ENCODE results near the gene GALNT5. TPM values are rescaled to one million over a fixed set of nuclear protein-coding genes. Genes with fewer than 3 reads are reported as not detected.

The GALNT5 gene
- total RNA-seq, 1 experiment from 2014 or later, result 0.04 TPM

DNA sequence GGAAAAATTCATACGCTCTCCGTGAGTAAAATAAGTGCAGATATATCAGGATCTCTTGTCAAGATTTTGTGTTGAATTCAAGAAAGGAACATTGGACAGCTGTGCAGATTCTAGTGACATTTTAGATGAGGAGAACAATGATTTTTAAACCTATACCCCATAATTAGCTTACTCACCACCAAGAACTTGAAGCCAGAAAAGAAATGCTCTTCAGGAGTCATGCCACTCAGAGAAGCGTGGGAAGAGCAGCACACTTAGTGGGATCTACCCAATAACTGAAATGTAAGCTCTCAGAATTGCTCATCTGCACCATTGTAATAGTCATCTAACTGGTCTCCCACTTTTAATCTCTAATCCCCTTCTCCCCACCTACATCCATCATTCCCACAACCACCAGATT lies 77.3 kb downstream of the GALNT5 start:
- Histone ChIP-seq H2AFZ (ENCODE audit: low read length) (no peak overlapping the region), H3K9me3 (ENCODE audit: low read length) (no peaks in the 10 kb centered on the region), H3K4me2 (ENCODE audit: low read length) (no peak overlapping the region), H3K9ac (ENCODE audit: low read length) (no peak overlapping the region), H3K9me2 (replicated peaks; ENCODE audit: low read length) (no peaks in the 10 kb centered on the region), H3K79me2 (ENCODE audit: low read length) (no peaks in the 10 kb centered on the region), H3K4me1 (ENCODE audit: insufficient read depth, low read length) (peaks cover 4% of the 10 kb centered on the region), H3K27me3 (ENCODE audit: low read length) (no peaks in the 10 kb centered on the region), H4K20me1 (ENCODE audit: low read length) (no peaks in the 10 kb centered on the region), H3K36me3 (ENCODE audit: low read depth, low read length) (no peaks in the 10 kb centered on the region), H3F3A (ENCODE audit: low read length, unreplicated experiment) (no peaks in the 10 kb centered on the region), H3K4me3 (ENCODE audit: low read length) (no peak overlapping the region), H3K27ac (ENCODE audit: low read length) (no peak overlapping the region)
- intact Hi-C loops (cut with micrococcal nuclease), result no loop called here
- BruUV-seq (replicated peaks), result no TSS peak
- DNase-seq (no peak), ATAC-seq (no peak)
- ChIA-PET POLR2A (ENCODE audit: unreplicated experiment) (no interaction called here), CTCF (interaction anchor here (2.2 kb wide), 1 partner anchor 32 kb away, joined by 18 read pairs; no protein-coding TSS in a partner anchor)
- TF ChIP-seq, protein P1, sequence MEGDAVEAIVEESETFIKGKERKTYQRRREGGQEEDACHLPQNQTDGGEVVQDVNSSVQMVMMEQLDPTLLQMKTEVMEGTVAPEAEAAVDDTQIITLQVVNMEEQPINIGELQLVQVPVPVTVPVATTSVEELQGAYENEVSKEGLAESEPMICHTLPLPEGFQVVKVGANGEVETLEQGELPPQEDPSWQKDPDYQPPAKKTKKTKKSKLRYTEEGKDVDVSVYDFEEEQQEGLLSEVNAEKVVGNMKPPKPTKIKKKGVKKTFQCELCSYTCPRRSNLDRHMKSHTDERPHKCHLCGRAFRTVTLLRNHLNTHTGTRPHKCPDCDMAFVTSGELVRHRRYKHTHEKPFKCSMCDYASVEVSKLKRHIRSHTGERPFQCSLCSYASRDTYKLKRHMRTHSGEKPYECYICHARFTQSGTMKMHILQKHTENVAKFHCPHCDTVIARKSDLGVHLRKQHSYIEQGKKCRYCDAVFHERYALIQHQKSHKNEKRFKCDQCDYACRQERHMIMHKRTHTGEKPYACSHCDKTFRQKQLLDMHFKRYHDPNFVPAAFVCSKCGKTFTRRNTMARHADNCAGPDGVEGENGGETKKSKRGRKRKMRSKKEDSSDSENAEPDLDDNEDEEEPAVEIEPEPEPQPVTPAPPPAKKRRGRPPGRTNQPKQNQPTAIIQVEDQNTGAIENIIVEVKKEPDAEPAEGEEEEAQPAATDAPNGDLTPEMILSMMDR (conservative IDR thresholded peaks at IDR 0.05; ENCODE audit: low read depth, low read length), result no peak
- TF ChIP-seq EZH2 (IDR thresholded peaks at IDR 0.05; ENCODE audit: low read length, unreplicated experiment), result no peak
- no peak for TF ChIP-seq EZH2phosphoT487 (IDR thresholded peaks at IDR 0.05; ENCODE audit: borderline replicate concordance, low read length)

DNA sequence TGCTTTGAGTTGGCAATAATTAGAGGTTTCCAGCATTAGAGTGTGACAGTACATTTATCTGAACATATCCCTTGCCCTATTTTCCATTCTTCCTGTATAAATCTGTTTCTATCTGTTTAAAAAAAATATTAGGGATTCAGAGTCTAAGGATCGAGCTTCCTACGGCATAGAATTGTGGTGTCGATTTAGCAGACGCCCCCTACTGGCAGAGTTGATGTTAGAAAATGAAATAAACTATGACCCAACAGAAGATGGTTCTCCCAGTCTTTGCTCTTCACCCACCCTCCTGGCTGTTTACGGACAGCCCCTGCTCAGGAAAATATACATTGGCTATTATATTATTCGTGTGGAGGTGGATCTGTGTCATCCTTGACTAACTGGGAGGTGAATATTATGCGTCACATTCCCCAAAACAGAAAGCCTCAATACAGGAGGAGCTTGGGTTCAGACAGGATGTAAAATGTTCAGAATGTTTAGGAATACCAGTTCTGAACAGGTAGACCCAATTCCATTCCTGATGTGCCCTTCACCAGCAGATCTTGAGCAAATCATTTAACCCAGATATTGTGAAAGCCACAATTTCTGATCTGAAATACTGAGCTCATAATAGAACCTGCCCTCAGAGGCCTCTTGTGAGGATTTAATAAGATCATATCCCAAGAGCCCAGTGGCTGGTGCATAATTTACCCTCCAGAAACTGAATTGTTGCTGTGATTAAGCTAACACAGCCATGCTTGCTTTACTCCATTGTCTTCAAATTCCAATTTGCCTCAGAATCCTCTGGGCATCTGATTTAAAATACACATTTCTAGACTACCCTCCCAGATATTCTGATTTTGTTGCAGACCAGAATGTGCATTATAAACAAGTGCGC lies 78.9 kb downstream of the GALNT5 start:
- intact Hi-C loops (cut with micrococcal nuclease), result loop anchor here (1.0 kb wide), 1 partner anchor 34 kb away; no protein-coding TSS in a partner anchor
- Histone ChIP-seq H3K4me1 (ENCODE audit: insufficient read depth, low read length) (no peaks in the 10 kb centered on the region), H3K79me2 (ENCODE audit: low read length) (no peaks in the 10 kb centered on the region), H3K4me2 (ENCODE audit: low read length) (no peak overlapping the region), H3K27ac (ENCODE audit: low read length) (no peak overlapping the region), H4K20me1 (ENCODE audit: low read length) (no peaks in the 10 kb centered on the region), H3F3A (ENCODE audit: low read length, unreplicated experiment) (no peaks in the 10 kb centered on the region), H3K9ac (ENCODE audit: low read length) (no peak overlapping the region), H3K36me3 (ENCODE audit: low read depth, low read length) (no peaks in the 10 kb centered on the region), H3K27me3 (ENCODE audit: low read length) (no peaks in the 10 kb centered on the region), H3K4me3 (ENCODE audit: low read length) (no peak overlapping the region), H3K9me3 (ENCODE audit: low read length) (no peaks in the 10 kb centered on the region), H3K9me2 (replicated peaks; ENCODE audit: low read length) (no peaks in the 10 kb centered on the region), H2AFZ (ENCODE audit: low read length) (peak overlapping the region; percentile 35)
- BruUV-seq (replicated peaks), result no TSS peak
- POLR2A ChIA-PET (ENCODE audit: unreplicated experiment), result no interaction called here
- DNase-seq (peak; percentile 67), ATAC-seq (peak; percentile 75)
- TF ChIP-seq EZH2phosphoT487 (IDR thresholded peaks at IDR 0.05; ENCODE audit: borderline replicate concordance, low read length) (no peak), EZH2 (IDR thresholded peaks at IDR 0.05; ENCODE audit: low read length, unreplicated experiment) (no peak)
- TF ChIP-seq, protein P1 (conservative IDR thresholded peaks at IDR 0.05; ENCODE audit: low read depth, low read length), result peak; percentile 89
- CTCF ChIA-PET, result interaction anchor here (0.6 to 2.2 kb wide), 5 partner anchors 9 to 681 kb away, joined by 3 to 18 read pairs (median 4); no protein-coding TSS in a partner anchor

DNA sequence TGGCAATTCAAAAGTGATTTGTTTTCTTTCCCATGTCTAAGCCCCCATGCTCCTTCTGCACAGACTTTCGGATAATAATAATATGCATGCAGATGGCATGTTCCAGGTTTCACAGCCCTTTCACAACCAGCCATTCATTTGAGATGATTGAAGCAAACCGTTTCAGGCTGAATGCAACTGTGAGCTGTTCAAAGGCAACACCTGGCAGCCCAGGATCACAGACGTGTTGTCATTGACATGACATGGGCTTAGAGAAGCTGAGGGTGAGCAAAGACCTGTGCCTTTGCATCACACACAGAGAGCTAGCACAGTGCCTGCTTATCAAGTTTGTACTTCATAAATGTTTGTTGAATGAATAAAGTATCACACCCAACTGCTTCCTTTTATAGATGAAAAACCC lies 80.5 kb downstream of the GALNT5 start:
- ATAC-seq (no peak), DNase-seq (no peak)
- Histone ChIP-seq H3K4me2 (ENCODE audit: low read length) (no peak overlapping the region), H3K79me2 (ENCODE audit: low read length) (no peaks in the 10 kb centered on the region), H4K20me1 (ENCODE audit: low read length) (no peaks in the 10 kb centered on the region), H2AFZ (ENCODE audit: low read length) (no peak overlapping the region), H3F3A (ENCODE audit: low read length, unreplicated experiment) (no peaks in the 10 kb centered on the region), H3K27me3 (ENCODE audit: low read length) (no peaks in the 10 kb centered on the region), H3K4me3 (ENCODE audit: low read length) (no peak overlapping the region), H3K9ac (ENCODE audit: low read length) (no peak overlapping the region), H3K9me3 (ENCODE audit: low read length) (no peaks in the 10 kb centered on the region), H3K27ac (ENCODE audit: low read length) (no peak overlapping the region), H3K9me2 (replicated peaks; ENCODE audit: low read length) (no peaks in the 10 kb centered on the region), H3K36me3 (ENCODE audit: low read depth, low read length) (no peaks in the 10 kb centered on the region), H3K4me1 (ENCODE audit: insufficient read depth, low read length) (no peaks in the 10 kb centered on the region)
- intact Hi-C loops (cut with micrococcal nuclease), result no loop called here
- TF ChIP-seq EZH2phosphoT487 (IDR thresholded peaks at IDR 0.05; ENCODE audit: borderline replicate concordance, low read length) (no peak), EZH2 (IDR thresholded peaks at IDR 0.05; ENCODE audit: low read length, unreplicated experiment) (no peak)
- TF ChIP-seq, protein P1 (conservative IDR thresholded peaks at IDR 0.05; ENCODE audit: low read depth, low read length), result no peak
- BruUV-seq (replicated peaks), result no TSS peak
- POLR2A ChIA-PET (ENCODE audit: unreplicated experiment), result no interaction called here
- CTCF ChIA-PET, result no interaction called here

All from PC-3 (cell line).